Calu3 (cell line): ENCODE measurements around the gene HIVEP2. TPM values are rescaled to one million over a fixed set of nuclear protein-coding genes. Genes with fewer than 3 reads are reported as not detected.

ENCODE experiments used
- BruUV-seq: library from RNA; stranded (reverse); fragments of 400-500 nt; replicated peaks from 2 replicates; lab custom pipeline; 2021; lab: Mats Ljungman, UMichigan
- CTCF ChIA-PET: fragments of 300-600 bp; sonication (Branson Sonifier 250); formaldehyde crosslinking; loops from one replicate; lab custom pipeline; 2022; ENCODE audit warnings: antibody characterized with exemption; lab: Charles Lee
- DNase-seq: peaks from one replicate; pipeline ENCODE4 v3.0.0; 2022
- H3K27ac Mint-ChIP-seq: one replicate; pipeline ENCODE4 v1.8.0; 2022; ENCODE audit warnings: mixed read lengths; ENCODE audit not compliant: unreplicated experiment
- H3K27me3 Mint-ChIP-seq: one replicate; pipeline ENCODE4 v1.8.0; 2022; ENCODE audit warnings: mixed read lengths; ENCODE audit not compliant: unreplicated experiment
- H3K36me3 Mint-ChIP-seq: one replicate; pipeline ENCODE4 v1.8.0; 2022; ENCODE audit warnings: mild to moderate bottlenecking, moderate library complexity, mixed read lengths; ENCODE audit not compliant: insufficient read depth, unreplicated experiment
- H3K4me1 Mint-ChIP-seq: one replicate; pipeline ENCODE4 v1.8.0; 2022; ENCODE audit warnings: mild to moderate bottlenecking, low read depth, mixed read lengths; ENCODE audit not compliant: unreplicated experiment
- H3K4me3 Mint-ChIP-seq: one replicate; pipeline ENCODE4 v1.8.0; 2022; ENCODE audit warnings: mild to moderate bottlenecking, low read depth, moderate library complexity, mixed read lengths; ENCODE audit not compliant: unreplicated experiment
- H3K9me3 Mint-ChIP-seq: one replicate; pipeline ENCODE4 v1.8.0; 2022; ENCODE audit warnings: low read depth, mixed read lengths; ENCODE audit not compliant: unreplicated experiment
- intact Hi-C: fragments of 100-400 bp; cut with micrococcal nuclease; formaldehyde crosslinking; loops from one replicate; pipeline ENCODE4 v1.10.0; 2022; ENCODE audit not compliant: unreplicated experiment
- total RNA-seq: library from RNA; stranded (reverse); gene quantifications from 2 replicates; pipeline ENCODE4 v1.2.3, GENCODE V29; 2022
- TF ChIP-seq, protein P1 (sequence below): fragments of 200-600 bp; IDR thresholded peaks from one replicate; pipeline ENCODE4 v1.8.0; 2022; ENCODE audit warnings: antibody characterized with exemption; ENCODE audit not compliant: unreplicated experiment

The HIVEP2 gene
- total RNA-seq, 1 experiment from 2014 or later = 18.4 TPM

DNA sequence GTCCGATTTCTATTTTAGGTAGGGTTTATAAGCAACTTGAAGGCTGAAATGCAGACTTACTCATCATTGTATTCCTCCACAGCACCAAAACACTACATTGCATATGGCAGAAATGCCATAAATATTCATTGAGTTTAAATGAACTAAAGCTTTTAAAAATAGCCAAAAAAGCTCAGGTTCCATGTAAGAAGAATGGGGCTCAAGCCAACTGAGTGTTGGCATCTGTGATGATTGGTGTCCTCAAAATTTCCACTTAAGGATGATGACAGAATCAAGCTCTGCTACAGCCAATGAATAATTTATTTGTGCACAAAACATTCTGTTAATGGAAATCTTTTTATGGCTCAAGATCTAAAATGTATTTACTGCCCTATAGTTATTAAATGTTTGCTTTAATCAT lies 115.4 kb downstream of the HIVEP2 start:
- no TSS peak for BruUV-seq
- TF ChIP-seq, protein P1, sequence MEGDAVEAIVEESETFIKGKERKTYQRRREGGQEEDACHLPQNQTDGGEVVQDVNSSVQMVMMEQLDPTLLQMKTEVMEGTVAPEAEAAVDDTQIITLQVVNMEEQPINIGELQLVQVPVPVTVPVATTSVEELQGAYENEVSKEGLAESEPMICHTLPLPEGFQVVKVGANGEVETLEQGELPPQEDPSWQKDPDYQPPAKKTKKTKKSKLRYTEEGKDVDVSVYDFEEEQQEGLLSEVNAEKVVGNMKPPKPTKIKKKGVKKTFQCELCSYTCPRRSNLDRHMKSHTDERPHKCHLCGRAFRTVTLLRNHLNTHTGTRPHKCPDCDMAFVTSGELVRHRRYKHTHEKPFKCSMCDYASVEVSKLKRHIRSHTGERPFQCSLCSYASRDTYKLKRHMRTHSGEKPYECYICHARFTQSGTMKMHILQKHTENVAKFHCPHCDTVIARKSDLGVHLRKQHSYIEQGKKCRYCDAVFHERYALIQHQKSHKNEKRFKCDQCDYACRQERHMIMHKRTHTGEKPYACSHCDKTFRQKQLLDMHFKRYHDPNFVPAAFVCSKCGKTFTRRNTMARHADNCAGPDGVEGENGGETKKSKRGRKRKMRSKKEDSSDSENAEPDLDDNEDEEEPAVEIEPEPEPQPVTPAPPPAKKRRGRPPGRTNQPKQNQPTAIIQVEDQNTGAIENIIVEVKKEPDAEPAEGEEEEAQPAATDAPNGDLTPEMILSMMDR = no peak
- H3K4me1 Mint-ChIP-seq = peaks cover 32% of the 10 kb centered on the region
- no peak overlapping the region for H3K4me3 Mint-ChIP-seq
- no peaks in the 10 kb centered on the region for H3K27me3 Mint-ChIP-seq
- CTCF ChIA-PET = no interaction called here
- intact Hi-C loops = no loop called here
- no peaks in the 10 kb centered on the region for H3K36me3 Mint-ChIP-seq
- H3K27ac Mint-ChIP-seq = no peak overlapping the region
- H3K9me3 Mint-ChIP-seq = peaks cover 4% of the 10 kb centered on the region
- no peak for DNase-seq

DNA sequence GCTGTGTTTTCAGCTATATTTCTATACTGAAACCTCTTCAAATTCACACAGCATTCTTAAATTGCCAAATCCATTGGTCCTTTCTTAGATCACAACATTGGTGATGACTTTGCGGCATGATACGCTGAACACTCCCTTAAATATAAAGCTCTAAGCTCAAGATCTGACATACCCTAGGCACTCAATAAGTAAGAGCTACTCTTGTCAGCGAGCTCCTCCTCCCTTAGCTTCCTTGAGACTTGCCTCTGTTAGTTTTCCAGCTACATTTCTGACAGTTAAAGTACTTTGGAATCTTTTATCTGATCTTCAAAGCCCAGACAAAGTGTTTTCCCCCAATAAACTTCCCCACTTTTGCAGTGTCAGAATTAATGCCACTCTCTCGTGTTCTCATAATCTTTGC lies 117.0 kb downstream of the HIVEP2 start:
- H3K27ac Mint-ChIP-seq = no peak overlapping the region
- intact Hi-C loops = no loop called here
- DNase-seq = no peak
- H3K9me3 Mint-ChIP-seq = peaks cover 4% of the 10 kb centered on the region
- TF ChIP-seq, protein P1 = no peak
- H3K4me3 Mint-ChIP-seq = no peak overlapping the region
- H3K27me3 Mint-ChIP-seq = no peaks in the 10 kb centered on the region
- CTCF ChIA-PET = interaction anchor here (1.2 kb wide), 1 partner anchor 20 kb away, joined by 3 read pairs; no protein-coding TSS in a partner anchor
- H3K36me3 Mint-ChIP-seq = no peaks in the 10 kb centered on the region
- BruUV-seq = no TSS peak
- peaks cover 24% of the 10 kb centered on the region for H3K4me1 Mint-ChIP-seq

DNA sequence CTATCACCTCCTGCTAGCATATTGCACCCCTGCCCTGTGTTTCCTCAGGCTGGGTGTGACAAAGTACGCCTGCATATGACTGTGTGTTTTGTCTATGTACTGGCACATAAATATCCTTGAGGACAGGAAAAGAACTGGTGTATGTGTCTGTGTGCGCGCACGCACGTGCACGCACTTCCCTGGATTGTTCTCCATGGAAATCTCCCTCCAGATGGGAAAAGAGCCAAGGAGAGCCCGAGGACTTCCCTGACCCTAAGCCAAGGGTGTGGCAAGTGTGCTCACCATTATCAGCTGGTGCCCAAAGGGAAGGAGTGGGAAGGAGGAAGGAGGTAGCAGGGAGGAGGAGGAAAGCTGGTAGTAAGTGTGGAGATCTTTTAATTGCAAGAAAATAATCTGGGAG lies 117.6 kb downstream of the HIVEP2 start:
- no peak overlapping the region for H3K4me3 Mint-ChIP-seq
- BruUV-seq = no TSS peak
- H3K36me3 Mint-ChIP-seq = no peaks in the 10 kb centered on the region
- DNase-seq = no peak
- H3K27ac Mint-ChIP-seq = no peak overlapping the region
- CTCF ChIA-PET = interaction anchor here (0.6 kb wide), 1 partner anchor 81 kb away, joined by 3 read pairs; no protein-coding TSS in a partner anchor
- TF ChIP-seq, protein P1 = no peak
- peaks cover 4% of the 10 kb centered on the region for H3K9me3 Mint-ChIP-seq
- no peaks in the 10 kb centered on the region for H3K27me3 Mint-ChIP-seq
- H3K4me1 Mint-ChIP-seq = peaks cover 18% of the 10 kb centered on the region
- intact Hi-C loops = no loop called here

DNA sequence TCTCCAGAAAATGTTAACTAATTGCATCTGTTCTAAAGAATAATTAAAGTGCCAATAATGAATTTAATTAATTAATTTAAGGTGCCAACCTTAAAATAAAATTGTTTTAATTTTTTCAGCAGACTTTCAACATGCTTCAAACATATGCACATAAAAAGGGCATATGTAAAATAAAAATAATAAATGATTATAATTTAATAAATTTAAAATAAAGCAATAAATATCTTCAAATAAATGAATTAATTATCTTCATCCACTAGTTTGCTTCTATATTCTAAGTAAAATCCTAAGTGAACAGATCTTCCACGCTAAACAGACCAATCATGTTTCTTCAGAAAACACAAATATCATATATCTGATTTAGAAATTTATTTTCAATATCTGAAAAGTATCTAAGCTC lies 119.2 kb downstream of the HIVEP2 start:
- H3K4me3 Mint-ChIP-seq = no peak overlapping the region
- peaks cover 16% of the 10 kb centered on the region for H3K4me1 Mint-ChIP-seq
- BruUV-seq = no TSS peak
- H3K9me3 Mint-ChIP-seq = peaks cover 4% of the 10 kb centered on the region
- intact Hi-C loops = no loop called here
- CTCF ChIA-PET = interaction anchor here (0.6 kb wide), 1 partner anchor 30 kb away, joined by 3 read pairs; no protein-coding TSS in a partner anchor
- DNase-seq = no peak
- no peaks in the 10 kb centered on the region for H3K36me3 Mint-ChIP-seq
- H3K27ac Mint-ChIP-seq = no peak overlapping the region
- no peaks in the 10 kb centered on the region for H3K27me3 Mint-ChIP-seq
- TF ChIP-seq, protein P1 = no peak
